ENCODE data around the gene PML.

DNA sequence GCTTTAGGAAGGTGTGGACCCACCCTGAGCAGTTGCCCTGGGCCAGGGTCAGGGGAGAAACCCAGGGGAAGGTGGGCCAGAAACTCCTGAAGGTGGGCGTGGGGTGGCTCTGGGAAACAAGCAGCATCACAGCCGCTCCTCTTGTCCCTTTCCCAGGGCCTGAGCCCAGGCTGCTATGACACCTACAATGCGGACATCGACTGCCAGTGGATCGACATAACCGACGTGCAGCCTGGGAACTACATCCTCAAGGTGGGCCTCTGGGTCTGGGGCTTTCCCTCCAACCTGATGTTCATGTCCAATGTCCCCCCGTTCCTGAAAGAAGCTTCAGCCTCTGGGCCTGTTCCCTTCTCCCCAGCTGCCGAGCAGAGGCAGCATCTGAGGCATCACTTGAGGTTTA, 46.9 kb upstream of the PML start:
- TF ChIP-seq, protein P1, sequence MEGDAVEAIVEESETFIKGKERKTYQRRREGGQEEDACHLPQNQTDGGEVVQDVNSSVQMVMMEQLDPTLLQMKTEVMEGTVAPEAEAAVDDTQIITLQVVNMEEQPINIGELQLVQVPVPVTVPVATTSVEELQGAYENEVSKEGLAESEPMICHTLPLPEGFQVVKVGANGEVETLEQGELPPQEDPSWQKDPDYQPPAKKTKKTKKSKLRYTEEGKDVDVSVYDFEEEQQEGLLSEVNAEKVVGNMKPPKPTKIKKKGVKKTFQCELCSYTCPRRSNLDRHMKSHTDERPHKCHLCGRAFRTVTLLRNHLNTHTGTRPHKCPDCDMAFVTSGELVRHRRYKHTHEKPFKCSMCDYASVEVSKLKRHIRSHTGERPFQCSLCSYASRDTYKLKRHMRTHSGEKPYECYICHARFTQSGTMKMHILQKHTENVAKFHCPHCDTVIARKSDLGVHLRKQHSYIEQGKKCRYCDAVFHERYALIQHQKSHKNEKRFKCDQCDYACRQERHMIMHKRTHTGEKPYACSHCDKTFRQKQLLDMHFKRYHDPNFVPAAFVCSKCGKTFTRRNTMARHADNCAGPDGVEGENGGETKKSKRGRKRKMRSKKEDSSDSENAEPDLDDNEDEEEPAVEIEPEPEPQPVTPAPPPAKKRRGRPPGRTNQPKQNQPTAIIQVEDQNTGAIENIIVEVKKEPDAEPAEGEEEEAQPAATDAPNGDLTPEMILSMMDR (IDR thresholded peaks at IDR 0.05), result no peak
- TF ChIP-seq EZH2 (IDR thresholded peaks at IDR 0.05), result no peak

Data from neural progenitor cell (in vitro differentiated cells).